ENCODE measurements around the gene KIAA0825.
"Not testable (repeated sequence)": the region's sequence is repeated elsewhere in the genome, so short reads cannot be mapped to it uniquely, and the experiment has no call there.

Gene KIAA0825

GRCh38 chr5:94171070-94171469 is 447.3 kb downstream of the KIAA0825 start:
- not testable (repeated sequence) for H3K4me3 ChIP-seq (ENCODE audit: low read length); DNase-seq (ENCODE audit: low read depth, low spot score)

DNA sequence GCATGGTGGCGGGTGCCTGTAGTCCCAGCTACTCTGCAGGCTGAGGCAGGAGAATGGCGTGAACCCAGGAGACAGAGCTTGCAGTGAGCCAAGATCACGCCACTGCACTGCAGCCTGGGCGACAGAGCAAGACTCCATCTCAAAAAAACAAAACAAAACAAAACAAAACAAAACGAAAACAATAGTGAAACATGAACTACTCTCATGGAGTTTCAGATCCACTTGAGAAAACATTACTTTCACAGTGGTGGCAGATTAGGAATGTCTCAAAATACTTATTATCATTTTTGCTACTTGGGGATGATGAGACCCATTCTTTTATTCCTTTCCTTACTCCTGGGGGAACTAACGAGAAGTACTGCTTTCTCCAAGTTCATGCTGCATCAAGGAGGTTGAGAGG is 448.2 kb downstream of the KIAA0825 start:
- not testable (repeated sequence) for H3K4me3 ChIP-seq (ENCODE audit: low read length); DNase-seq (ENCODE audit: low read depth, low spot score)

- H3K4me3 ChIP-seq (ENCODE audit: low read length) = no peak overlapping the region
- DNase-seq (ENCODE audit: low read depth, low spot score) = no peak
Observed at GRCh38 chr5:94168151-94168550, 450.3 kb downstream of the KIAA0825 start.

DNA sequence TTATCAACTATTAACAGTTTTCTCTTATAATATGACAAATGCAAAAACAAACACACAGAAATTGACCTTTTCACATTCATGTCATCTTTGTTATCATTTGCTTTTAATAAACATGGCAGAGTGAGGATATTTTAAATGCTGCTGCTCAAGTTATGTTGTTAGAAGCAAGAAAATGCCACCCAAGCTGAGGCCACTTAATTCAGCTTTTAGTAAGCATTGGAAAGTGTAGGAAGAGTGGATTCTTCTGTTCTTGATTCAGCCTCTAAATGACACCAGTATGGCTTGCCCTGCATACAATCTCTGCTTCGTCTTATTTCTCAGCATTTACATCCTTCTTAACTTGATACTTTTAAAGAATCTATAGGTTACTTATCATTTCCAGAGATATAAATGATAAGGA is 456.6 kb downstream of the KIAA0825 start:
- DNase-seq (ENCODE audit: low read depth, low spot score) = no peak
- H3K4me3 ChIP-seq (ENCODE audit: low read length) = no peak overlapping the region

DNA sequence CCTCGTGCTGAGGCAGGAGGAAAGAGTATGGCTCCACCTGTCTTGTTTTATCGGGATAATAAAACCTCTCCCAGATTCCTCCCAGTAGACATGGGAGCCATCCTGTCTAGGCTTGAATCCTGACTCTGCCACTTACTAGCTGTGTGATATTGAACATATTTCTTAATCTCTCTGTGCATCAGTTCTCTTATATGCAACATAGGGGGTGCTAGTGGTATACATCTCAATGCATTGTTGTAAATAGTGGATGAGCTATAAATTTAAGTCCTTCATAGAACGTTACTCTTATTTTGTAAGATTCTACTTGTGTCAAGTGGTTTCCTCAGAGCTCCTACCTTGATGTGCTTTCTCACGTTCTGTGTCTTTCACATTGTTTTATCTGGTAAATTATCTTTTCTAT is 459.3 kb downstream of the KIAA0825 start:
- no peak overlapping the region for H3K4me3 ChIP-seq (ENCODE audit: low read length)
- peak; percentile 35 for DNase-seq (ENCODE audit: low read depth, low spot score)

- H3K4me3 ChIP-seq (ENCODE audit: low read length) = no peak overlapping the region
- no peak for DNase-seq (ENCODE audit: low read depth, low spot score)
Observed at GRCh38 chr5:94157704-94158539, 460.5 kb downstream of the KIAA0825 start.

DNA sequence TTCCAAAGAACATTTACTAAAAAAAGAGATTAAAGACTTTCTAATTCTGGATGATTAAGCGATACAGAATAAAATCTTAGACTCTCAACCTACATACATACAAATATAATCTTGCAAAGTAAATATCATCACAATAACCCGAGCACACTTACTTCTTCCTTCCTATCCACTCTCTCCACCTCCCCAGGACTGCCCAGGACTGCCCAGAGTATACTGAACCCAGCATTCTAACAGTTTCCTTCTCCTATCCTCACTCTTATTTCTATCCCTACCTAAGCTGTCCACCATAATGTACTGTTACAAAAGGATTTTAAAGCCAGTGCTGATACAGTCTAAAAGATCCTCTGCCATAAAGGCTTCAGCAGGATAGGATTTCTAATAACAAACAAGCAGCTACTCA is 463.7 kb downstream of the KIAA0825 start:
- DNase-seq (ENCODE audit: low read depth, low spot score) = no peak
- H3K4me3 ChIP-seq (ENCODE audit: low read length) = no peak overlapping the region

- H3K4me3 ChIP-seq (ENCODE audit: low read length) = no peak overlapping the region
- no peak for DNase-seq (ENCODE audit: low read depth, low spot score)
Observed at GRCh38 chr5:94153736-94154450, 464.5 kb downstream of the KIAA0825 start.

GRCh38 chr5:94143621-94144020 is 474.8 kb downstream of the KIAA0825 start:
- not testable (repeated sequence) for DNase-seq (ENCODE audit: low read depth, low spot score); H3K4me3 ChIP-seq (ENCODE audit: low read length)

DNA sequence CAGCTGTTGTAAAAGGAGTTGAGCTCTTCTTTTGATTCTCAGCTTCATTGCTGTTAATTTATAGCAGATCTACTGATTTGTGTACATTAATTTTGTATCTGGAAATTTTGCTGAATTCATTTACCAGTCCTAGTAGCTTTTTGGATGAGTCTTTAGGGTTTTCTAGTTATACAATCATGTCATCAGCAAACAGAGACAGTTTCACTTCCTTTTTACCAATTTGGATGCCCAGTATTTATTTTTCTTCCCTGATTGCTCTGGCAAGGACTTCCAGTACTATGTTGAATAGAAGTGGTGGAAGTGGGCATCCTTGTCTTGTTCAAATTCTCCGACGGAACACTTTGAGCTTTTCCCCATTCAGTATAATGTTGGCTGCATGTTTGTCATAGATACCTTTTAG is 478.1 kb downstream of the KIAA0825 start:
- no peak overlapping the region for H3K4me3 ChIP-seq (ENCODE audit: low read length)
- DNase-seq (ENCODE audit: low read depth, low spot score) = no peak

GRCh38 chr5:94130077-94130476 is 488.3 kb downstream of the KIAA0825 start:
- no peak overlapping the region for H3K4me3 ChIP-seq (ENCODE audit: low read length)
- DNase-seq (ENCODE audit: low read depth, low spot score) = no peak

DNA sequence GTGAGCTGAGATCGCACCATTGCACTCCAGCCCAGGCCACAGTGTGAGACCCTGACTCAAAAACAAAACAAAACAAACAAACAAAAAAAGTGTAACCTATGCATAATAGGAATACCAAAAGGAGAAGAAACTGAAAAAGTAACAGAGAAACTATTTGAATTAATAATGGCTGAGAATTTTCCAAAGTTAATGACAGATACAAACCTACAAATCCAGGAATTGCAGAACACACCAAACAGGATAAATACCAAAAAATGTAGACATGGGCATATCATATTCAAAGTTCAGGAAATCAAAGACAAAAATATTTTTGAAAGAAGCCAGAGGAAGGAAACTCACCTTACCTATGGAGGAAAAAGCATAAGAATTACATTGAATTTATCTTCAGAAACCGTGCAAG is 493.3 kb downstream of the KIAA0825 start:
- no peak for DNase-seq (ENCODE audit: low read depth, low spot score)
- H3K4me3 ChIP-seq (ENCODE audit: low read length) = no peak overlapping the region

- DNase-seq (ENCODE audit: low read depth, low spot score); H3K4me3 ChIP-seq (ENCODE audit: low read length): not testable (repeated sequence)
Observed at GRCh38 chr5:94116317-94116716, 502.1 kb downstream of the KIAA0825 start.

- H3K4me3 ChIP-seq (ENCODE audit: low read length) = no peak overlapping the region
- no peak for DNase-seq (ENCODE audit: low read depth, low spot score)
Observed at GRCh38 chr5:94113087-94113486, 505.3 kb downstream of the KIAA0825 start.

DNA sequence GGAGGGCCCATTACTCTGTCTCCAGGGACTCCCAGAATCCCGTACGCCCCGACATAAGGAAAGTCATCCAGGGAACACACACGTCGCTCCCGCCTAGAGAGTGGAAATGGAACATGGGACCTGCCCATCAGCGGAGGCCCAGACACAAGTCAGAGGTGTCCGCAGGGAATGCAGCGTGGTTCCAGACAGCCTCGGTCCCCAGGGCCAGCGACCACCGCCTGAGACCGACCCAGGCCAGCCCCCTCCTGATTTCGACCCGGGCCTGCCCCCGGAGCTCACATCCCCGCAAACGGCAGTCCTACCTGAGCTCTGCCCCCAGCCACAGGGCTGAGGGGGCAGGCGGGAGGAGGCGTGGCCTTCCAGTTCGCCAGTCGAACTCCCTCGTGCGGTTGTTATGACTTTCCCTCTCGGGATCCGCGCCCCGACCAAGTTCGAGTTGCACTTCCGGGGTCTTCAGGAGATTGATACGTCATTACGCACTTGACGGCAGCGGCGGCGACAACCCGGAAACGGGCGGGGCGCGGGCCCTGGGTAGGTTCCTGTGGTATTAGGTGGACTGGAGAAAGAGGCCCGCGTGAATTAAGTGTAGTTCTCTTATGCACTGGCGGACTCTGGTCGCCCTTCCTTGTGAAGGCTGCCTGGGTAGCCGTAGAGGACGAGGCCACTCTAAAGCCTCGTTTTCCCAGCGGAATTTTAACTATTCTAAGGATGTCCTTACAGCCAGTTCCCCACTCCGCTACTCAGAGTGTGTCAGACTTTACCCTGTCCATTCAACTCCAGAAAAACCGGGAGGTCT is 507.0 kb downstream of the KIAA0825 start:
- peak overlapping the region; percentile 92 for H3K4me3 ChIP-seq (ENCODE audit: low read length)
- DNase-seq (ENCODE audit: low read depth, low spot score) = peak; percentile 93

DNA sequence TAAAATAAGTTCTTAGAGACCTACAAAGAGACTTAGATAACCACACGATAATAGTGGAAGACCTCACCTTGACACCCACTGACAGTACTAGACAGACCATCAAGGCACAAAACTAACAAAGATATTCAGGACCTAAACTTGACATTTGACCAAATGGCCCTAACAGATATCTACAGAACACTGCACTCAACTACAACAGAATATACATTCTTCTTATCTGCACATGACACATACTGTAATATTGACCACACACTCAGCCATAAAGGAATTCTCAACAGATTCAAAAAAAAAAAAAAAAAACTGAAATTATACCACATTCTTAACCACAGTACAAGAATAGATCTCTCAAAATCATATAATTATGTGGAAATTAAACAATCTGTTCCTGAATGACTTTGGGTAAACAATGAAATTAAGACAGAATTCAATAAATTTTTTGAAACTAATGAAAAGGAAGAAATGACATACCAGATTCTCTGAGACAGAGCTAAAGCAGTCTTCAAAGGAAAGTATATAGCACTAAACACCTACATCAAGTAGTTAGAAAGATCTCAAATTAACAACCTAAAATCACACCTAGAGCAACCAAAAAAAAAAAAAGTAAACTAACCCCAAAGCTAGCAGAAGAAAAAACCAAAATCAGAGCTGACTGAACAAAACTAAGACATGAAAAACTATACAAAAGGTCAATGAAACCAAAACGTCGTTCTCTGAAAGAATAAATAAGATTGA is 514.7 kb downstream of the KIAA0825 start:
- no peak overlapping the region for H3K4me3 ChIP-seq (ENCODE audit: low read length)
- DNase-seq (ENCODE audit: low read depth, low spot score) = no peak

All from Jurkat, Clone E6-1 (cell line).